NOMO-1 treated with DMSO at 0.1 percent for 48 hours (cell line): Measurements from ENCODE around the gene JCAD.
"Not testable (repeated sequence)": the region's sequence is repeated elsewhere in the genome, so short reads cannot be mapped to it uniquely, and the experiment has no call there.

Experiments
- DNase-seq: peaks from one replicate; lab custom pipeline; 2025; ENCODE audit not compliant: unreplicated experiment; lab: John Stamatoyannopoulos, UW

The JCAD gene

GRCh38 chr10:30059209-30060107 is at the start of gene JCAD:
Gene JCAD (minus strand): TSS chr10:30059586. CDS start chr10:30047812, 11,774 bp downstream.
- DNase-seq, result peak; percentile 17

GRCh38 chr10:30106987-30107386 is 47.6 kb upstream of the JCAD start:
- DNase-seq, result no peak

- no peak for DNase-seq
These were observed 44.4 kb upstream of the JCAD start for GRCh38 chr10:30103595-30104320.

GRCh38 chr10:30099706-30100105 is 40.3 kb upstream of the JCAD start:
- not testable (repeated sequence) for DNase-seq

GRCh38 chr10:30099101-30099500 is 39.7 kb upstream of the JCAD start:
- DNase-seq, result no peak

GRCh38 chr10:30098629-30099028 is 39.2 kb upstream of the JCAD start:
- DNase-seq, result no peak

GRCh38 chr10:30096564-30096963 is 37.2 kb upstream of the JCAD start:
- no peak for DNase-seq

- DNase-seq, result no peak
These were observed 36.4 kb upstream of the JCAD start for GRCh38 chr10:30095631-30096422.

- DNase-seq, result no peak
These were observed 35.2 kb upstream of the JCAD start for GRCh38 chr10:30094601-30095000.

- DNase-seq, result no peak
These were observed 34.0 kb upstream of the JCAD start for GRCh38 chr10:30093303-30093950.

- no peak for DNase-seq
These were observed 32.9 kb upstream of the JCAD start for GRCh38 chr10:30092151-30092790.

GRCh38 chr10:30091136-30091535 is 31.8 kb upstream of the JCAD start:
- no peak for DNase-seq

- DNase-seq, result no peak
These were observed 28.8 kb upstream of the JCAD start for GRCh38 chr10:30088178-30088577.

- no peak for DNase-seq
These were observed 24.5 kb upstream of the JCAD start for GRCh38 chr10:30083934-30084333.

GRCh38 chr10:30081182-30081581 is 21.8 kb upstream of the JCAD start:
- DNase-seq, result no peak

GRCh38 chr10:30080161-30080560 is 20.8 kb upstream of the JCAD start:
- no peak for DNase-seq

GRCh38 chr10:30079408-30079807 is 20.0 kb upstream of the JCAD start:
- no peak for DNase-seq

GRCh38 chr10:30075481-30075880 is 16.1 kb upstream of the JCAD start:
- DNase-seq, result no peak

GRCh38 chr10:30074933-30075332 is 15.5 kb upstream of the JCAD start:
- DNase-seq, result no peak

GRCh38 chr10:30074090-30074489 is 14.7 kb upstream of the JCAD start:
- no peak for DNase-seq

- no peak for DNase-seq
These were observed 14.3 kb upstream of the JCAD start for GRCh38 chr10:30073767-30074060.
